Measurements from ENCODE around the gene PRRT1B.

The PRRT1B gene

DNA sequence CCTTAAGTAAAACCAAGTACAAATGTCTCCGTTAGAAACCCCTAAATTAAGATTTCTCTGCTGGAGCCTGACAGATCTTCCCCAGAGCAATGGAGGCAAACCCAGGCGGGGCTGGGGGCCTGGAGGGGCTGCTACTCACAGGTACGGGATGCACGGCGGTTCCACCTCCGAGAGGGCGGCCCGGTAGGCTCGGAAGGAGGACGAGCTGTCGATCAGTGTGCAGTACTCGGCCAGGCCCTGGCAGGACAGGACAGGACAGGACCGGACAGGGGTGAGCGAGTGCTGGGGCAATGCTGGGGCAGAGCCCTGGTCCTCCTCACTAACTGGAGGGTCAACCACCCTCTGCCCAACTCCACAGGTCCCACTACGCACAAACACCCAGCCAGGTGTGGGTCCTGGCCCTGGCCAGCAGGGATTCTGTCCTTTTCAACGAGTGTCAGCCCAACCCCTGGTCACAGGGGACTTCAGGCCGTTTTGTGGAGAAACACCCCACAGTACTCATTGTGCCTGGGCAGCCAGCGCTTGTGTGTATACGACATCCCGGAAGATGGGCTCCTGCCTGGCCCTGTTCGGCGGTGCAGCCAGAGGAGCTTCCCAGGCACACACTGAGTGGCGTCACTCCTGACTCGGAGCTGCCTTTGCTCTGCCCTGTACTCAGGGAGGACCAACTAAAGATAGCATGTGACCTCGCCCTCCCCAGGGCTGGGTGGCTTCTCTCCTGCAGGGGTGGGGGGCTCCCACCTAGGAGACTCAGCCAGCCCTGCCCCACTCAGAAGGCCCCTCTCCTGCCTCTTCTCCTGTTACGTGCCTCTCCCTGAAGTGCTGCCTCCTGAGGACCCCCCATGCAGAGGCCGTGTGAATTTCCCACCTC, 37.4 kb downstream of the PRRT1B start:
- no peak for DNase-seq

GRCh38 chr9:131583337-131583645, 38.0 kb downstream of the PRRT1B start:
- DNase-seq, result no peak

DNA sequence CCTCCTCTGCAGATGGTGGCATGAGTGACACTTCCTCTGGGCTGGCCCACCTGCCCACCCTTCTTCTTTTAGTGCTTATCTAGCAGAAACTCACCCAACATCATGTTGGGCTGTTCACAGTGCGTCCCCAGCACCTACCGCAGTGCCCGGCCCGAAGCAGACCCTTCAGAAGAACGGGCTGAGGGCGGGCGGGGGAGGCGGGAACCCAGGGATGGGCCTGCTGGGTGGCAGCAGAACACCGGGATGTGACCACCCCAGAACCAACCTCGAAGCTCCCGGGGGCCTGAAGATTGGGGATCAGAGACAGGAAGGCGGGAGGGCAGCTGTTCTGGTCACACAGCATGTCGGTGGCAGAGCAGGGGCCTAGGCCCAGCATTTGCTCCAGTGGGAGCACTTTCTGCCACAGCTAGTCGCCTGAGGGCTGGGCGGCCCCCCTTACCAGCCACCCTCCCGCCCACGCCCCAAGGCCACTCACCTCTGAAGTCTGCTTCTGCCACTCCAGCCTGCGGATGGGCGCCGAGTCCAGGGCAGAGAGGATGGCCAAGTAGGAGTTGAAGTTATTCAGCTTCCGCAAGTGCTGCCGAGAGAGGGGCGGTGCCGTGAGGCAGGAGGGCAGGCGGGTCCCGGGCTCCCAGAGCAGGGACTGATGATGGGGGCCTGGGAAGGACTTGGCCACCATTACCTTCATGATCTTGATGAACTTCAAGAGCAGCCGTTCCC, 38.7 kb downstream of the PRRT1B start:
- no peak for DNase-seq

GRCh38 chr9:131584858-131585257, 39.5 kb downstream of the PRRT1B start:
- no peak for DNase-seq

DNA sequence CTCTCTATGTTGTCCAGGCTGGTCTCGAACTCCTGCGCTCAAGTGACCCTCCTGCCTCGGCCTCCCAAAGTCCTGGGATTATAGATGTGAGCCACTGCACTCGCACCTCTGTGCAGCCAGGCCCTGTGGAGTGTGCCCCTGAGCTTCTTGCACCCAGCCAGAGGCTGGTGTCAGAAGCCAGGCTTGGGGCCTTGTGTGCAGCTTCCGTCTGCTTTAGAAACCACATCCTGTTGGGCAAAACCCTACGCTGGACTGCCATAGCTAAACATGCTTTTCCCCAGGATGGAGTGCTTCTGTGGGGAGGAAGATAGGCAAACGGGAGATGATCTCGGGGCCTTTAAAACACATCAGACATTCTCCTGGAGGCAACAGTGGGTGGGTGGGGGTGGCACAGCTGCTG, 40.1 kb downstream of the PRRT1B start:
- DNase-seq, result peak; percentile 83

- no peak for DNase-seq
These were observed 42.0 kb downstream of the PRRT1B start for GRCh38 chr9:131587331-131587730.

DNA sequence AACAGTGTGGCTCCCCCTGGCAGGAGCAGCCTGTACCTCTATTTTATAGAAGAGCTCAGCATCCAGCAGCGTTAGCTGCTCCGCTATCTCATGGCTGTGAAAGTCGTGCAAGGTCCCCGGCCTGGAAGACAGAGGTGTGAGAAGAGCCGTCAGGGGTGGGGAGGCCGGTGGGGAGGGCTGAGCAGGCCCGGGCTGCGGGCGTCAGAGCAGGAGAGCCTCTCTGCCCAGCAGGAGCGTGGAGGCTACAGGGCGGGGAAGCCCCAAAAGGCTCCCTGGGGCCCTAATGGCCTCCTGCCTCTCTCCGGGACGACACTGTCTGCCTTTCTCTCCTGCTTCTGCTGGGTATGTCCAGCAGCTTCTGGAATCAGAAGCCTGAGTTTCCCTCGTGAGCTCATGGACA, 42.6 kb downstream of the PRRT1B start:
- no peak for DNase-seq

GRCh38 chr9:131588396-131588795, 43.1 kb downstream of the PRRT1B start:
- no peak for DNase-seq

DNA sequence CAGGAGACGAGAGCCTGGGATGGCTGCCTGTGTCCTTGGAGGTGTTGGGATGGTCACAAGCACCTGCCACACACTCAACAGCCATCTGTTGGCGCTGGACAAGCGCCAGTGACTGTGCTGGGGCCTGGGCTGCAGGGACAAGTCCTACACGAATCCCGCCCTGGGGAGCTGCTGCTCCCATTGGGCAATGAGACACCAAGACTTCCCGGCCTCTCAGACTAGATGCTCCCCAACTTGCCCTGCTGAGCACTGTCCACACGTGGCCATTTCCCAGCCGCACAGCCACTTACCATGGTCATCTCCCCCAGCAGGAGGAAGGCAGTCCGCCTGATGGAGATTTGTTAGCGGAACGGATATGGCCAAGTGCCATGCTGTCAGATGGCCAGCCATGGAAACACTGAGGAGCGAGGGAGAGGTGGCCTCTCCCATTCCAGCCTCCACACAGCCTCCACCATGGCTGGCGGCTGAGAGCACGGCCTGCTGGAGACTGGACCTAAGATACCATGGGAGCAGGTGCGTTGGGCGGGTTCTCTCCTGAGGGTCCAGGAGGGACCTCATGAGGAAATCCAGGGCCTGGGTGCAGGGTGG, 43.9 kb downstream of the PRRT1B start:
- no peak for DNase-seq

- no peak for DNase-seq
These were observed 44.7 kb downstream of the PRRT1B start for GRCh38 chr9:131589993-131590392.

GRCh38 chr9:131590449-131590848, 45.1 kb downstream of the PRRT1B start:
- DNase-seq, result peak; percentile 60

DNA sequence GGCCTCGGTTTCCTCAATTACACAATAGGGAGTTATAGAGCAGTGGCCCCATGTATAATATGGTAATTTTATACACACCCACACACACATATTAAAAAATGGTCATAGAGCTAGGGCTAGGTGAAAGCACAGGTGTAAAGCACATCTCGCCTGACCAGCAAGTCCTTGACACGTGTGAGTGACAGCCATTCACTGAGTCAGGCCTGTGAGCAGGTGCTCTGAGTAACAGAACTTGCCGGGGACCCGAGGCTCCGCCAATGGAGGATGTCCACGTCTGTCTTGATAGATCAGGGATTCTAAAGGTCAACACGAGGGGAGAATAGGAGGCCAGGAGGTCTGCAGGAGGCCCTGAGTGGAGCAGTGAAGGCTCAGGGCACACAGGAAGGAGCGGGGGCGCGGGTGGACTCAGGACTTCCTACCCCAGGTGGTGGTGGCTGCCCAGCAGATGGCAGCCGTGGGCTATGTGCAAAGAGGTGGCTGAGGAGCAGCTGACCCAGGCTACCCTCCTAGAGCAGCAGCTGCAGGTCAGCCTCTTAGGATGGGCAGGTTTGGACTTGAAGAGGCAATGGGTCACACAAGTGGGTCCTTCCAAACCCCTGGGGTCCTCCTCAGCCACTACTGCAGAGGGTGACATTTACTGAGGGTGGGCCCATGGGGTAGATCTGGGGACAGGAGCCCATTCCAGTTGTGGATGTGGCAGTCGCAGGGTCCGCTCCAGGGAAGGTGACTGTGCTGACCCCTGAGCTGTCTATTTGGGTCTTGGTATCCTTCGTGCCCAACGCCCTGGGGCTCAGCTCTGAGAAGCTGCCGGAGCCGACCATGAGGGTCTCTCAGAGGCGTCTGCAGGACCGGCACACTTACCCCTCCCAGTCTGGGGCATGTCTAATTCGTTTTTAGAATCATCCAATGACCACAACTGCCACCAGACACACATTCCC, 45.9 kb downstream of the PRRT1B start:
- peak; percentile 57 for DNase-seq

DNA sequence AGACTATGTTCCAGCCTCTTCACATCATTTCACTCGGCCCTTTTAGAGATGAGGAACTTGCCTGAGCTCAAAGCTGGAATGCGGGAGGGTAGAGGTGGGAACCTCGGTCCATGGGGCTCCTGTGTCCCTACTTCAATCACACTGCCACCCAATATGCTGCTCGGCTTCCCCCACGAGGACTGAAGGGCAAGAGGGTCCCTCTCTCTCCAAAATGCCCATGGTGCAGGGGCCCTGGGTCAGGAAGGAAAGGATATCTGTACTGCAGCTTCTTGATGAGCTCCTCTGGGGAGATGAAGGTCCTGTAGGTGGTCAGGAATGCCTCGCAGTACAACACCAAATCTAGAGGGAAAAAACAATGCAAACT, 46.5 kb downstream of the PRRT1B start:
- DNase-seq, result no peak

DNA sequence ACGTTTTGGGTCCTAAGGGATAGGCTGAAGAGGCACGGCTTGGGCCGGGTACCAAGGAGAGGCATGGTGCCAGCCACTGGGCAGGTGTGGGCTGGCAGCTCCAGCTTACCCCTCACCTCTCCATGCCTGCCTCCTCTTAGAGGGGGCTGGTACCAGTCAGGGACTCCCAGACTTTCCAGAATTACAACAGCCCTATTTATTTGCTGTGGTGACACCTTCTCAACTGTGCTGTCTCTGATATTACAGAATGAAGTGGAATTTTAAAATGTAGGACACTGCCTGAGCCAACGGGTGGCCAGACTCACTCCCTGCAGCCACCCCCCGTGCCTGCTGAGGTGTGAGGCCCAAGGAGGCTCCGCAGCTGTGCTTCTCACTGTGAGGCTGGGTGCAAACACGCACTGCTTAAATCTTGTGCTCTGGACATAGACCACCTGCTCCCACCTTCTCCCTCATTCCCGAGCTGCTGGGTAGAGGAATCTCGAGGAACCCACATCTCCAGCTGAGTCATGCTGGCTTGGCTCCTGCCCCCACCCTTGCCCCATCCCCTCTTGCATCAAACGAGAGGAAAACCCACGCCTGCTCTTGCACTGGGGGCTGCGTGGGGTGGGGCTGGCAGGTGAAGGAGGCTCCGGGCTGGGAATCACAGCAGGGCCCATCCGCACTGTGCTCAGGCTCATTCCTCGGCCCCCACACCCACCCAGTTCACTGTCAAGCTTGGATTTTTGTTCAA, 47.9 kb downstream of the PRRT1B start:
- DNase-seq, result no peak

GRCh38 chr9:131593936-131594665, 48.8 kb downstream of the PRRT1B start:
- no peak for DNase-seq

GRCh38 chr9:131594906-131595665, 49.8 kb downstream of the PRRT1B start:
- no peak for DNase-seq

GRCh38 chr9:131595696-131596429, 50.5 kb downstream of the PRRT1B start:
- DNase-seq, result no peak

GRCh38 chr9:131596430-131596743, 51.1 kb downstream of the PRRT1B start:
- no peak for DNase-seq

- no peak for DNase-seq
These were observed 51.9 kb downstream of the PRRT1B start for GRCh38 chr9:131597246-131597645.

- no peak for DNase-seq
These were observed 52.8 kb downstream of the PRRT1B start for GRCh38 chr9:131598121-131598520.
